Effector memory CD4-positive, alpha-beta T cell (primary cell): Measurements from ENCODE around the gene ADARB2.

Experiments
- DNase-seq, 3 donors: peaks; one replicate each; pipeline ENCODE4 v3.0.0-alpha.2; 2020
- H3K27ac ChIP-seq: 2 replicates; pipeline ENCODE4 v1.7.0; 2013; ENCODE audit warnings: mild to moderate bottlenecking, low read length, moderate library complexity; ENCODE audit not compliant: insufficient read depth, poor library complexity, severe bottlenecking
- H3K27me3 ChIP-seq: replicated peaks from 2 replicates; pipeline ENCODE4 v1.7.0; 2013; ENCODE audit warnings: mild to moderate bottlenecking, low read length; ENCODE audit not compliant: insufficient read depth, control insufficient read depth, poor library complexity, severe bottlenecking
- H3K36me3 ChIP-seq: 2 replicates; pipeline ENCODE4 v1.7.0; 2013; ENCODE audit warnings: mild to moderate bottlenecking, low read length, moderate library complexity; ENCODE audit not compliant: control insufficient read depth, insufficient read depth
- H3K4me1 ChIP-seq: 2 replicates; pipeline ENCODE4 v1.7.0; 2013; ENCODE audit warnings: low read length, mild to moderate bottlenecking; ENCODE audit not compliant: control insufficient read depth, insufficient read depth, poor library complexity, severe bottlenecking
- H3K4me3 ChIP-seq: 2 replicates; pipeline ENCODE4 v1.7.0; 2013; ENCODE audit warnings: low read length, low read depth, mild to moderate bottlenecking; ENCODE audit not compliant: insufficient read depth, poor library complexity, severe bottlenecking
- H3K9me3 ChIP-seq: 2 replicates; pipeline ENCODE4 v1.7.0; 2013; ENCODE audit warnings: mild to moderate bottlenecking, low read length, moderate library complexity; ENCODE audit not compliant: control insufficient read depth

The ADARB2 gene

DNA sequence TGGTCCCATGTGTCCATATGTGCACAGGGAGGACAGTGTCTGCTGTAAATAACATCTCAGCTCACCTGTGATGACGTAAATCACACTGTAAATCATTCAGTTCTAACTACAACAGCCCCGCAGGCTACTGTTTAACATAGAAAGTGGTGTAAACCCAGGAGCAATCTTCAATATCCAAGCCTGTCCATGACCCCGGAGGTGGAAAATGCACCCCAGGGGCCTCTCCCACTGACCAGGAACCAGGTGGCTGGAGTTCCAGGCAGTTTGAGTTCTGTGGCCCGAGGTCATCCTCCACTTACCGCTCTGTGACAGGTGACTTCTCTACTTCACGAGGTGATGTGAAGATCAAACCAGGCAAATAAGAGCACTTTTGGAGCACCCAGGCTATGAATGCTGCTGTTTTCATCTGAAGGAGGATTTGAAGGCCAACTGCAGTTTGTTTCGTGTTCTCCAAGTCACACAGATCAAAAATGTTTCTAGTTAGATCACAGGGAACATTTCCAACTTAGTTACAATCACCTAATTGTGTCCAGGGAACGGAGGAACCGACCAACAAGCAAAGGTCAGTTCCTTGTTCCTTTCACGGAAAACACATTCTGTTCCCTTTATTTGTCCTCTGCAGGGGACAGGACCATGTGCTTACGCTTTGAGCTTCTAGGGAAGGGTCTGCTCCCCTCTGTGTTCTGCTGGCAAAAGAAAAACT lies 549.3 kb downstream of the ADARB2 start:
- Histone ChIP-seq H3K4me3 (no peak overlapping the region), H3K4me1 (no peaks in the 10 kb centered on the region), H3K27me3 (no peaks in the 10 kb centered on the region), H3K9me3 (no peaks in the 10 kb centered on the region), H3K27ac (no peak overlapping the region), H3K36me3 (no peaks in the 10 kb centered on the region)
- DNase-seq, result no peak

DNA sequence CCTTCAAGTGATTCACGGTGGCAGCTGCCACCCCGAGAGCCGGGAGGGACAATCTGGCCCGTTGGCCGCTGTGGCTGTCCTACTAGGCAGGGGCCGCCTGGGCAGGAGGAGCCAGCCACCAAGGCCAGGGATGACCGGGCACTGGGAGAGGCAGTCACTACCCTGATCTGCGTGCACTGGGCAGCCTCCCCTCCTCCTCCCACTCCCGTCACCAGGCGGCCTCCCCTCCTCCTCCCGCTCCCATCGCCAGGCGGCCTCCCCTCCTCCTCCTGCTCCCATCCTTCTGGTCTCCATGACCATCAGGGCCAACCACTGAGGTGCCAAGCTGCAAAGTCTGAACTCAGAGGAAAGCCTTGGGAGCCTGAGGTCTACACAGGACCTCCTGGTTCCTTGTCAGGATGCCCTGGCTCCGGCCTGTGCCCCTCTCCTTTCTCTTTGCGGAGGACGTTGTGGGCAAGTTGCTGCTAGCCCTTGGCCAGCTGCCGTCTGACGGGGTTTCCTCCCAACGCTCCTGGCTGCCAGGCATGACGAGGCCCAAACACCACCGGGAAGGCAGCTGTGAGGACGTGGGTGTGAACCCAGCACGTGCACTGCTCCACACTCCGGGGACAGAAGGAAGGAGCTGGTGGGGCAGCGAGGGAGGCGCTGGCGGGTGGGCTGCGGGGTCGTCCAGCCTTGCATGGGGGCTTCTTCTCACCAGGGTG lies 550.0 kb downstream of the ADARB2 start:
- Histone ChIP-seq H3K36me3 (no peaks in the 10 kb centered on the region), H3K9me3 (no peaks in the 10 kb centered on the region), H3K4me1 (no peaks in the 10 kb centered on the region), H3K27me3 (no peaks in the 10 kb centered on the region), H3K4me3 (no peak overlapping the region), H3K27ac (no peak overlapping the region)
- DNase-seq, result no peak

DNA sequence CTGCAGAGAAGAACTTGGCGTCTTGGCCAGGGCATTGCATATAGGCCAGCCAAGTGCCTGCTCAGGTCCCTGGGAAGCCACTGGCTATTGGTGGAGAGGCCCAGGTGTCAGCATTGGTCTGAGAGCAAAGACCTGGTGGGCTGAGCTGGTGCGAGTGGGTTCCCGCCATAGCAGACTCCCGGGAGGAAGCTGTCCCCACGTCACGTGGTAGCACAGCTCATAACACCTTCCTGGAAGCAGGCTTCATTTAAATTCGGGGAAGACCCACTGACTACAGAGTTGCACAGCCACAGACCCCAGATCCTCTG lies 550.7 kb downstream of the ADARB2 start:
- Histone ChIP-seq H3K9me3 (no peaks in the 10 kb centered on the region), H3K4me3 (no peak overlapping the region), H3K4me1 (no peaks in the 10 kb centered on the region), H3K27me3 (no peaks in the 10 kb centered on the region), H3K27ac (no peak overlapping the region), H3K36me3 (no peaks in the 10 kb centered on the region)
- DNase-seq, result no peak

DNA sequence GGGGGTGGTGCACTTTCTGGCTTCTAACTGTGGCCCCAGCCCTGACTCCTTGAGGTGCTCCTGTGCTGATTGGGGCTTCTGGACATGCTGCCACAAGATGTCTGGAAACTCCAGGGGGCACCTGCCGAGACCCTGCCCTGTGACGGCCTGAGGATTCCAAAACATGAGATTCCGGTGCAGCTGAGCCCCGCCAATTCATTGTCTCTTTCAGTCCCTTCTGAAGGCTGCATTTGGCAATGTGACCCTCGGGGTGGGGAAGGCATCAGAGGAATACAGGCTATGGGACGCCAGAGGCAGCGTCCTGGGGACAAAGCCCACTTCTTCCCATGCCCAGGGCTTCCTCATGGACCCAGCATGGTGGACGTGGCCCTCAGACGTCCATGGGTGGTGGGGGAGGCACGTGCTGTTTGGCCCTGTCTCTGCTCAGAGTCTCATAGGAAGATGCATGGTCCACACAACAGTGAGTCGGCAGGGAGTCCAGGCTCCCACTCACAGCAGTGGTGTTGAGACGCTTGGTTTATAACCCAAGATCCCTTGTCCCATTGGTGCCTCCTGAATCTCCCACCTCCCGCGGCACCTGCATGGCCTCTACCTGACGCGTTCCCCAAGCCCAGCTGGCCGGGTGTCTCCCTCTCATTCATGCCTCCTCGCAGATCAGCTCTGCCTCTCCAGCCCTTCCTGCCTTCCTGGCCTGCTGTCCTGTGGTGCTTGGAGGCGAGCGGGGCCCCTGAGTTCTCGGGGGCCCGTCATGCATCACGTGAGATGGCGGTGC lies 551.2 kb downstream of the ADARB2 start:
- no peaks in the 10 kb centered on the region for H3K4me1 ChIP-seq
- H3K4me3 ChIP-seq, result no peak overlapping the region
- no peaks in the 10 kb centered on the region for H3K9me3 ChIP-seq
- H3K27me3 ChIP-seq, result no peaks in the 10 kb centered on the region
- no peak overlapping the region for H3K27ac ChIP-seq
- H3K36me3 ChIP-seq, result no peaks in the 10 kb centered on the region
- no peak for DNase-seq

DNA sequence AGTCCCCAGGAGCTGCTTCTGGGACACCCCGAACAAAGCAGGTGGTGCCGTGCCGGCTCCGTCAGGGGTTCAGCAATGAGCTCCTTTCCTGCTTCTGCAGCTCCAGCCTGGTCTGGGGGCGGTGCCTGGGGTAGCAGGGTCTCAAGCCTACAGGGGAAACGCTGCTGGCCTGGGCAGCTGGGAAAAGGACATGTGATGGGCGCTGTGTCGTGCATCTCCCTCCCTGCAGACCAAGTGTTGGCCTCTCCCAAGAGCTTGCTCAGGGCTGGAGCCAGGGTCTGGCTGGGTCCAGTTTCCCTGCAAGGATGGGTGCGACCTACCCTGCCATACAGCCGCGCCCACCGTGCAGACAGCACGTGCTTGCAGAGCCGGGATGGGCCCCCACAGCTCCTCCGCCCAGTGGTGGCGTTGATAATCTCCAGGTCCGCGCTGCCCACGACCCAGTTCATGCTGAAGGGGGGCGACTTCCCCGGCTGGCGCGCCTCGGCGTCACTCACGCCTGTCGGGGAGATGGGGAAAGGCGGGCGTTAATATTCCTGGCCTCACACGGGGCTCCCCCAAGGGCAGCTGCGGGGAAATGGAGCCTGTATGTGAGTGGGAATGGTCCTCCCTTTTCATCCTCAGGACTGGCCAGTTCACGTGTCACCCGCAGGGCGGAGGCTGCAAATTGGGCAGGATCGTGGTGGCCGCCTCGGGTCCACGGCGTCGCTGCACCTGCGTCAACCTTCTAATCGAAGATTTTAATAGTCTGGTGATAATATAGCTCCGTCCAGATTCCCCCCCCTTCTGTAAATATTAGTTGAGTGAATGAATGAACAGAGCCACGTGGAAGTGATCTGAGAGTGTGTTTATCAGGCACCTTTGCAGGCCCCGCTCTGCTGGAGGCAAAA lies 552.5 kb downstream of the ADARB2 start:
- no peak overlapping the region for H3K4me3 ChIP-seq
- H3K4me1 ChIP-seq, result no peaks in the 10 kb centered on the region
- no peak overlapping the region for H3K27ac ChIP-seq
- H3K27me3 ChIP-seq, result no peaks in the 10 kb centered on the region
- no peaks in the 10 kb centered on the region for H3K36me3 ChIP-seq
- no peak for DNase-seq
- H3K9me3 ChIP-seq, result no peaks in the 10 kb centered on the region

DNA sequence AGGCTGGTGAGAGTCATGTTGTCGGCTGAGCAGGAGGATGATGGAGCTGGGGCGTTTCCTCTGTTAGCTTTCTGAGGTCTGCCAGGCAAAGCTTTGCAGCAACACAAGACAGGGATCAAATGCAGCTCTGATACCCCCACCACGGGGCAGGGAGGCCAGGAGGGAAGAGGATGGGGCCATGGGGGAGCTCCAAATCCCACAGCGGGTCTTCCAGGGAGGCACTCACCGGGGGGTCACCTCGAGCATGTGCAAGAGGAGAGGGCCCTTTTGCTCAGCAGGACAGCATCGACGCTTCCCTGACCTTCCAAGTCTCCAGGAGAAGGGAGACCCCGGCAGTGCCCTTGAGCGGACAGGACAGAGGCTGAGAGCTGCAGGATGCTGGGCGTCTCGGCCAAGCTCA lies 553.6 kb downstream of the ADARB2 start:
- Histone ChIP-seq H3K4me3 (no peak overlapping the region), H3K4me1 (no peaks in the 10 kb centered on the region), H3K27me3 (no peaks in the 10 kb centered on the region), H3K9me3 (no peaks in the 10 kb centered on the region), H3K36me3 (no peaks in the 10 kb centered on the region), H3K27ac (no peak overlapping the region)
- no peak for DNase-seq

DNA sequence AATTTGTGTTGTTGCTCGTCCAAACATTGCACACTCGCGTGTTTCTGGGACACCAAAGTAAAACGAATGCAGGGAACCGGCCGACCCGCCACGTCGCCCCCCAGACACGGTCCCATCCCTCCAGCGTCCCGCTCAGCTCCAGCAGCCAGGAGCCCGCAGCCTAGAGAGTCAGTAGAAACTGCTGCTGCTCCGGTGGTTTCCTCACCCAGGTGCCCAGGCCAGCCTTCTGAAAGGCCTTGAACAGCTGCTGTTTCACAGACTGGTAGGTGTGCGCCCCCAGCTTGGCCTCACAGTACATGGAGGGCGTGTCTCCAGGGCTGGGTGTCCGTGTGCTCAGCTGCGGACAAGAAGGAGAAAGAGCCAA lies 554.3 kb downstream of the ADARB2 start:
- Histone ChIP-seq H3K27me3 (no peaks in the 10 kb centered on the region), H3K9me3 (no peaks in the 10 kb centered on the region), H3K36me3 (no peaks in the 10 kb centered on the region), H3K27ac (no peak overlapping the region), H3K4me1 (no peaks in the 10 kb centered on the region), H3K4me3 (no peak overlapping the region)
- DNase-seq, result no peak

DNA sequence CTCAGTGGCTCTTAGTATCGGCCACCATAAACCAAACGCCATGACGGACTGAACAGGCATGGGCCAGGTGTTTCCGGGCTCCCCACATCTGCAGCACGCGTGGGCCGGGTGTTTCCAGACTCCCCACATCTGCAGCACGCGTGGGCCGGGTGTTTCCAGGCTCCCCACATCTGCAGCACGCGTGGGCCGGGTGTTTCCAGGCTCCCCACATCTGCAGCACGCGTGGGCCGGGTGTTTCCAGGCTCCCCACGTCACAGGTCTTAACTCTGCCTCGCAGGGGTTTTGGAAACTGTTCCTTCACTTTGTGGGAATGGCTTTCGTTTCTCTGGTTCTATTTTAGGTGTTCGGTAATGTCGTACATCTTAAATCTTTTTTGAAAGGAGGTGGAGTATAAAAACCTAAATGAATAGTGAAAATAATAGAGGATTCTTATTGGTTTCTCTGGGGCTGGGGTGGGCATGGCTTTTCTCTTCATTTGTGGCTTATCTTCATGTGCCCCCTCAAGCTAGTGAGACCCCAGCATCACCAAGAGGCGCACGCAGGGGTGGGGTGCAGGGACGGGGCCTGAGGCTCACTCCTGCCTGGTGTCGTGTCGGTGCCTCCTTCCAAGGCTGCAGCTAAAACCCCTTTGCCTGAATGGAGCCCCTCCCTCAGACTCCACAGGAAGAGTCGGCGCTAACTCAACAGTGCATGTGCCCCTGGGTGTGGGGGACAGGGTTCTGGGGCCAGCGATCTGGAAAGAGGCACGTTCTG lies 554.9 kb downstream of the ADARB2 start:
- no peak overlapping the region for H3K27ac ChIP-seq
- DNase-seq, result no peak
- no peak overlapping the region for H3K4me3 ChIP-seq
- H3K4me1 ChIP-seq, result no peaks in the 10 kb centered on the region
- H3K36me3 ChIP-seq, result no peaks in the 10 kb centered on the region
- no peaks in the 10 kb centered on the region for H3K9me3 ChIP-seq
- H3K27me3 ChIP-seq, result no peaks in the 10 kb centered on the region

DNA sequence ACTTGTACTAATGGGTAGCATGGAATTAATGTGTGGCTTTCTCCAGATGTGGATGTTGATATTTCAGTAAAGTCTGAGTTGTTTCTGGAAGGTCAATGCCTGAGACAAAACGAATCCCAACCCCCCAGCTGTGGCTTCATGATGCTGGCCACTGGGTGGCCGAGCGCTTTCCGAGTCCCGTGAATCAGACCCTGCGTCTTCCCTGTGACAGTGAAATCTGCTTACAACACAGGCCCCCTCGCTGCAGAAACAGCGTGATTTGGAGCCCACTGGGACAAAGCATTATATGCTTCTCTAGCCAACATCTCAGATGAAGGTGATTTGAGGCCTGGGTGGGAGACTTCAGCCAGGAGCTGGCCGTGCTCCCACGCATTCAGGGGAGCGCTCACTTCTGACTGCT lies 556.5 kb downstream of the ADARB2 start:
- DNase-seq, result no peak
- Histone ChIP-seq H3K4me3 (no peak overlapping the region), H3K27me3 (no peaks in the 10 kb centered on the region), H3K36me3 (no peaks in the 10 kb centered on the region), H3K4me1 (no peaks in the 10 kb centered on the region), H3K9me3 (no peaks in the 10 kb centered on the region), H3K27ac (no peak overlapping the region)
